Stimulated activated memory B cell treated with anti-CD40 and anti-IgM and Interleukin-4, amounts not matched to agents 10 μg/mL and 1 μg/mL and 100 μg/mL, for 72 hours (primary cell): Measurements from ENCODE around the gene YES1.

Experiments used
- ATAC-seq: fragments of 150-1000 bp; cut with Tn5 transposase; 2 replicates; pipeline ENCODE4 v1.10.0; 2021
- H3K27ac Mint-ChIP-seq: one replicate; pipeline ENCODE4 v1.8.0; 2022; ENCODE audit warnings: mild to moderate bottlenecking, mixed read lengths
- H3K27me3 Mint-ChIP-seq: one replicate; pipeline ENCODE4 v1.8.0; 2022; ENCODE audit warnings: mixed read lengths
- H3K36me3 Mint-ChIP-seq: one replicate; pipeline ENCODE4 v1.8.0; 2022; ENCODE audit warnings: mixed read lengths
- H3K4me1 Mint-ChIP-seq: one replicate; pipeline ENCODE4 v1.8.0; 2022; ENCODE audit warnings: mixed read lengths
- H3K4me3 Mint-ChIP-seq: one replicate; pipeline ENCODE4 v1.8.0; 2022; ENCODE audit warnings: mild to moderate bottlenecking, moderate library complexity, mixed read lengths
- H3K9me3 Mint-ChIP-seq: one replicate; pipeline ENCODE4 v1.8.0; 2022; ENCODE audit warnings: mixed read lengths

Gene YES1

DNA sequence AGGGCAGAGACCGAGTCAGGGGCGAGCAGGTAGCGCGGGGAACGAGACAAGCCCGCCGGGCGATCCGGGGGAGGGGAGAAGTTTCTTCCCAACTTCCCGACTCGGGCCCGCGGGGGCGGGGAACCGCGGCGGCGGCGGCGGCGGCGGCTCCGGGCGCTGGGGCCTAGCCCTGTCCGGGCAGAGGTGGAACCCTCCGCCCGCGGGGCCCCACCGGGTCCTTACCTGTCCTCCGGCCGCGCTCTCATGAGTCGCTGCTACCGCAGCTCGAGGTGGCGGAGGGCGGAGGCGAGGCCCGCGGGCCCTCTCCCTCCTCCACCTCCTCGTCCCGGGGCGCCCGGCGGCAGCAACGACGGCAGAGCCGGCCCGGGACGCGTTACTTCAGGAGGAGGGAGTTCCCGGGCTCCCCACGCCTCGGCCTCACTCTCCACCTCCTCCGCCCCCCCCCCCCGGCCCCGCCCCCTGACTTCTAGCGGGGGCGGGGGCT lies at the start of gene YES1:
Gene YES1, minus strand, starts transcription at position 351 of the 484 bp plus-strand sequence. CDS start 55,415 bp downstream, outside the sequence.
- Mint-ChIP-seq H3K9me3 (peaks cover 5% of the 10 kb centered on the region), H3K27ac (peak within 1 kb of the TSS; percentile 54), H3K4me3 (peak within 1 kb of the TSS; percentile 77), H3K27me3 (peaks cover 73% of the 10 kb centered on the region), H3K4me1 (peaks cover 19% of the 10 kb centered on the region), H3K36me3 (peaks cover 4% of the 10 kb centered on the region)
- ATAC-seq: peak; percentile 16

DNA sequence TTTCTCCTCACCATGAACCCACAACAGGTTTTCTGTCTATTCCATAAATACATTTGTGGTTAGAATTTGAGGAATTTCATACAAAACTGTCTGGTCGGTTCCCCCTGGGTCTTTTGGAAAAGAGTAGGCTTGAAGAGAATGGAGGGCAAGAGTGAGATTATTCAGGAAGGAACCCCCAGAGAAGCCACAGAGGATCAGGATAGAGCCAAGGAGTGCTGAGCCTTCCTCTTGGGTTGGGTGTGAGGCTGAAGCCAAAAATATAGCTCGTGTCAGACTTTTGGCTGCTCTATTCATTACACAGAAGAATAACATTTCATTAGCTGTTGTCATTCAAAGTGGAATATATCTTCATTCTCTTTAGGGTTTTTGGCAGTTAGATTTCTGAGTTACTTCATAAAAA lies 45.9 kb upstream of the YES1 start:
- no peaks in the 10 kb centered on the region for H3K36me3 Mint-ChIP-seq
- H3K4me3 Mint-ChIP-seq: no peak overlapping the region
- H3K27me3 Mint-ChIP-seq: peaks cover 20% of the 10 kb centered on the region
- H3K4me1 Mint-ChIP-seq: no peaks in the 10 kb centered on the region
- ATAC-seq: no peak
- H3K9me3 Mint-ChIP-seq: no peaks in the 10 kb centered on the region
- no peak overlapping the region for H3K27ac Mint-ChIP-seq

DNA sequence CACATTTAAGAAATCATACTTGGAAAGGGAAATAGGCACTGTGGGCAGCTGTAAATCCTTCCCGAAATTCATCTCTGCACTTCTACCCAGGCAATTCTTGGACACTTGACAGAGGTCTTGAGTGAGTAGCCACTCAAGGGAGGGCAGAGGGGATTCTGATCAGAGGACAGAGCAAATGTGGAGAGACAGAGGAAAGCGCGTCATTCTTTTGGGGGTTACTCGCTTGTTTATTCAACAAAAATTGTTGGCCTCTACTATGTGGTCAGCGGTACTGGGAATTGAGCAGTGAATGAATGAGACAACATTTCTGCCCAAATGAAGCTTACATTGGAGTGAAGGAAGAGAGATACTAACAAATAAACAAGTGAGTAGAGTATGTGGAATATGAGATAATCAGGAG lies 41.4 kb upstream of the YES1 start:
- Mint-ChIP-seq H3K9me3 (no peaks in the 10 kb centered on the region), H3K4me3 (no peak overlapping the region), H3K4me1 (no peaks in the 10 kb centered on the region), H3K36me3 (no peaks in the 10 kb centered on the region), H3K27me3 (peaks cover 31% of the 10 kb centered on the region), H3K27ac (no peak overlapping the region)
- no peak for ATAC-seq

DNA sequence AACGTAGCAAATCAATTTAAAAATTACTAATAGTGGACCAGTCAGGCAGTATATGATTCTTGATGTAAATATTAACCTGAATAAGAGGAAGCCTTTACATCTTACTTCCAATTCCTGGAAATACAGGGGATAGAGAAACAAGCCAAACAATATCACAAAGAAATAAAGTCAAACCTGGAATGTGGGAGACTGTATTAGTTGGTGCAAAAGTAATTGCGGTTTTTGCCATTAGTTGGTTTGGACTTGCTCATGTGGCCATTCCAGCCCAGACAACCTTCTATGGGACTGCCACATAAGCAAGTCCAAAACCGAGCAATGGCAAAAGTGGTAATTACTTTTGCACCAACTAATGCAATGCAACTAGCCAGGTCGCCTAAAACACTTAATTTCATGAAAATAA lies 38.9 kb upstream of the YES1 start:
- Mint-ChIP-seq H3K36me3 (no peaks in the 10 kb centered on the region), H3K27me3 (peaks cover 29% of the 10 kb centered on the region), H3K4me3 (no peak overlapping the region), H3K9me3 (no peaks in the 10 kb centered on the region), H3K27ac (no peak overlapping the region), H3K4me1 (no peaks in the 10 kb centered on the region)
- no peak for ATAC-seq

DNA sequence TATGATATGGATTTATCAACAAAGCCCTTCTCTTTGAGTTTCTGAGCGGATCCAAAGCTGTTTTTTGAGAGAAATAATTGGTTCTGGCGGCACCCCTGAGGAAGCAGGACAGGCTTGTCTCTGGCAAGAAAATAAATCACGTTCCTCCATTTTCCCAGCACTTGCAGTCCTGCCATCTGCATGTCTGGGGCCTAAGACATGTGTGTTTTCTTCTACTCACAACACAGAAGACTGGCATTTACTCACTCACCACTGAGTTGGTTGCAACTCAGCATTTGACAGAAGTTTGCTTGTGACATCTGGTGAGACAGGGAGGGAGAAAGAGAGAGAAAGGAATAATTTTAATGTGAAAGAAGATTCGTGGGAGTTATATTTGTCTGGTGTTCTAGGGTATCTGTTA lies 37.0 kb upstream of the YES1 start:
- no peak overlapping the region for H3K27ac Mint-ChIP-seq
- H3K36me3 Mint-ChIP-seq: no peaks in the 10 kb centered on the region
- H3K27me3 Mint-ChIP-seq: peaks cover 26% of the 10 kb centered on the region
- H3K4me3 Mint-ChIP-seq: no peak overlapping the region
- no peaks in the 10 kb centered on the region for H3K9me3 Mint-ChIP-seq
- ATAC-seq: no peak
- no peaks in the 10 kb centered on the region for H3K4me1 Mint-ChIP-seq

DNA sequence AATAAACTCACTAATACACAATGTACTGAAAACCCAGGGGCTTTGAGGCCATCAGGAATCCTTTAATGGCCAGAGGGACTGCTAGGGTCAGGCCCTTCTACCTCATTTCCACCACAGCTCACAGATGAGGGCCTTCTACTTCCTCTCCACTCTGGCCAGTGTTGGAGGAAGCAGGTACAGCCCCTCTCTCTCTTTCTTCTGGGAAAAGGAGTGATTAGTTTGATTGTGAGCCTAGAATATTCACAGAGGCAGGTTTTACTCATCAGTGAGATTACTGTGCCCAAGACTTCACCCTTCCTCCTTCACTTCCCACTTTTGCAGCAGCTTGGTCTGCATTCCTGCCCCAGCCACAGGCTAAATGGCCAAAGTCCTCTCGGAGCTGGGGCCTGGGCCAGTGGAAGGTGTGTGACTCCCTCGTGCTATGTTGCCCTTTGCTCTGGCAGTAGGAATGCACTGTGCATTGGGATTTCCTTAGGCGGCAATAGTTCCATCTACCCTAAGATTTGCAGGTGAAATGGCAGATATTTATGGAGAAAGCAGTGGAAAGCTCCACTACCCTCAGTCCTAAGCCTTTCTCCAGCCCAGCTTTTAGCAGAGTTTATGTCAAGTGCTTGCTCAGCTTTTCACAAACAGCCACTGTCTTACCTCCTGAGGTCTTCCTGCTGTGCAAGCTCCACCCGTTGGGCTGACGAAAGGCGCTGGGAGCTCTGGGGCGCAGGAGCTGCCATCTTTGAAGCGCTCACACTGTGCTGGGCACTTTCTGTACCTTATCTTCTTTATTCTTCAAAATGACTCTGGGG lies 36.2 kb upstream of the YES1 start:
- no peak for ATAC-seq
- no peak overlapping the region for H3K27ac Mint-ChIP-seq
- H3K9me3 Mint-ChIP-seq: no peaks in the 10 kb centered on the region
- no peaks in the 10 kb centered on the region for H3K4me1 Mint-ChIP-seq
- no peak overlapping the region for H3K4me3 Mint-ChIP-seq
- no peaks in the 10 kb centered on the region for H3K36me3 Mint-ChIP-seq
- peaks cover 18% of the 10 kb centered on the region for H3K27me3 Mint-ChIP-seq

DNA sequence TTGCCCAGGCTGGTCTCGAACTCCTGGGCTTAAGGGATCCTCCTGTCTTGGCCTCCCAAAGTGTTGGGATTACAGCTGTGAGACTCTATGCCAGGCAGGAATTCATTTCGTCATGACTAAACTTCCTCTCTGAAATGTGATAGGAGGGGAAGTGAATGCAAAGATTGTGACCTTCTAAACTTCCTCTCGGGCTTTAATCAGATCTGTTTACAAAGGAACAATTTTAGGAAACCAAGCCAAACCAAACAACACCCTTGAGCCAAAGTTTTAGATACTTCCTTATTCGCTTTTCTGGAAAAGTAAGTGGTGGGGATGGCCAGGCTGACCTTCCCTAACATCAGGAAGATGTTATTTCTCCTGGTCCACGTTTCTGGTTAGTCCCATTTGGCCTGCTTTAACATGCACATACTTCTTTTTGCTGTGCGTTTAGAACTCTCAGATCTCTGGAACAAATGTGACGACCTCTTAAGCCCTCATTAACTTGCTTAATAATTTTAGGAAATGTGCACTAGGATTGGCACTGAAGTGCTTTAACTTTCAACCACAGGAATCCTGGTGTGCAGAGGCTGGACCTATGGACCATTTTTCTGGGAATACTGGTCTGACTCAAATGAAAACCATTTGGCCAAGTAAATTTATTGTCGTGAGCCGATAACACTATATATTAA lies 33.2 kb upstream of the YES1 start:
- H3K4me1 Mint-ChIP-seq: no peaks in the 10 kb centered on the region
- no peak for ATAC-seq
- no peaks in the 10 kb centered on the region for H3K9me3 Mint-ChIP-seq
- no peak overlapping the region for H3K4me3 Mint-ChIP-seq
- peaks cover 25% of the 10 kb centered on the region for H3K27me3 Mint-ChIP-seq
- no peak overlapping the region for H3K27ac Mint-ChIP-seq
- H3K36me3 Mint-ChIP-seq: no peaks in the 10 kb centered on the region

DNA sequence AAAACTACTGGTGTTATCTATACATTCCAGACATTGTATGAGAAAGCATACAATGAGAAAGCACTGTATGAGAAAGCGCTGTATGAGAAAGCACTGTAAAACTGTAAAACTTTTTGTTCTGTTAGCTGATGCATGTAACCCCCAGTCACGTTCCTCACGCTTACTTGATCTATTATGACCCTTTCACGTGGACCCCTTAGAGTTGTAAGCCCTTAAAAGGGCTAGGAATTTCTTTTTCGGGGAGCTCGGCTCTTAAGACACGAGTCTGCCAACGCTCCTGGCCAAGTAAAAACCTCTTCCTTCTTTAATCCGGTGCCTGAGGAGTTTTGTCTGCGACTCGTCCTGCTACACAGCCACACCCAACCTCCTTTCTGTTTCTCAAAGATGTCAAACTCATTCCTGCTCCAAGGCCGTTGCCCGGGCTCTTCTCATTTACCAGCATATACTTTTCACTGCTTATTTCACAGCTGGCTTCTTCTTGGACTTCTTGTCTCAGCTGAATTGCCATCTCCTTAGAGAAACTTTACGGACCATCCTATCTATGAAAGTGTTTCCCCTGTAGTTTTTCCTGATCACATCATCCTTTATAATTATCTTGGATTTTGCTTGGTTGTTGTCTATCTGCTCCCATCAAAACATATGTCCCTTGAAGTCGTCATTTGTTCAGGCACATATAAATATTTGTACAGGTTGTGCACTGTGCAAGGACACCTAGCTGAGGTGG lies 29.8 kb upstream of the YES1 start:
- Mint-ChIP-seq H3K4me3 (no peak overlapping the region), H3K27me3 (peaks cover 30% of the 10 kb centered on the region), H3K4me1 (peaks cover 4% of the 10 kb centered on the region), H3K36me3 (no peaks in the 10 kb centered on the region), H3K9me3 (no peaks in the 10 kb centered on the region), H3K27ac (no peak overlapping the region)
- ATAC-seq: no peak

DNA sequence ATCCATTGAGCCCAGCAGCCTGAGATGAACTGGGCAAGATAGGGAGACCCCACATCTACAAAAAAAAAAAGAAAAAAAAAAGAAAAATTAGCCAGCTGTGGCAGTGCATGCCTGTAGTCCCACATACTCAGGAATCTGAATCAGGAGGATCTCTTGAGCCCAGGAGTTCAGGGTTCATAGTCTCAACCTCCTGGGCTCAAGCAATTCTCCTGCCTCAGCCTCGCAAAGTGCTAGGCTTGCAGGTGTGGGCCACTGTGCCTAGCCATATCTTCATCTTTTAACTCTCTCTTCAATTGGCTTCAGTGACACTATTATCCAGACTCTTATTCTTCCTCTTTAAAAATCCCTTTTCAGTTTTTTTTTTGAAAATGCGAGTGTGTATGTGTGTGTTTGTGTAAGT lies 28.5 kb upstream of the YES1 start:
- Mint-ChIP-seq H3K27me3 (peaks cover 30% of the 10 kb centered on the region), H3K9me3 (no peaks in the 10 kb centered on the region), H3K4me1 (peaks cover 4% of the 10 kb centered on the region), H3K4me3 (no peak overlapping the region), H3K27ac (no peak overlapping the region), H3K36me3 (no peaks in the 10 kb centered on the region)
- no peak for ATAC-seq

DNA sequence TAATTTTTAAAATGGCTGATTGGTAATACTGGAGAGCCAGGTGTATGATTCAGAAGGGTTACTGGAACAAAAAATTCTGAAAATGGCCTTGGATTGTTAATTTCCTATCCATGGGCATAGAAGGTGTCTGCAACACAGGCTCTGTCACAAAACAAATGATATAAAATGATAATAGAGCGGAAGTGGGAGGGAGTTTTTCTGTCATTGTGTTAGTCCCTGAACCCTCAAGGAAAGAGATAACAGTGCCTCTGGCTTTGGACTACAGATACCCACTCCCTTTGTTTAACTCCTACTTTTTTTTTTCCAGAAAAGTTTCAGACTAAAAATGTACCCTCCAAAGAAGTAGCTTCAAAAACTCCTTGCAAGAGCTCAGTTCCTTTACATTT lies 28.0 kb upstream of the YES1 start:
- Mint-ChIP-seq H3K9me3 (no peaks in the 10 kb centered on the region), H3K4me3 (no peak overlapping the region), H3K4me1 (peaks cover 4% of the 10 kb centered on the region), H3K27me3 (peaks cover 30% of the 10 kb centered on the region), H3K36me3 (no peaks in the 10 kb centered on the region), H3K27ac (no peak overlapping the region)
- no peak for ATAC-seq

DNA sequence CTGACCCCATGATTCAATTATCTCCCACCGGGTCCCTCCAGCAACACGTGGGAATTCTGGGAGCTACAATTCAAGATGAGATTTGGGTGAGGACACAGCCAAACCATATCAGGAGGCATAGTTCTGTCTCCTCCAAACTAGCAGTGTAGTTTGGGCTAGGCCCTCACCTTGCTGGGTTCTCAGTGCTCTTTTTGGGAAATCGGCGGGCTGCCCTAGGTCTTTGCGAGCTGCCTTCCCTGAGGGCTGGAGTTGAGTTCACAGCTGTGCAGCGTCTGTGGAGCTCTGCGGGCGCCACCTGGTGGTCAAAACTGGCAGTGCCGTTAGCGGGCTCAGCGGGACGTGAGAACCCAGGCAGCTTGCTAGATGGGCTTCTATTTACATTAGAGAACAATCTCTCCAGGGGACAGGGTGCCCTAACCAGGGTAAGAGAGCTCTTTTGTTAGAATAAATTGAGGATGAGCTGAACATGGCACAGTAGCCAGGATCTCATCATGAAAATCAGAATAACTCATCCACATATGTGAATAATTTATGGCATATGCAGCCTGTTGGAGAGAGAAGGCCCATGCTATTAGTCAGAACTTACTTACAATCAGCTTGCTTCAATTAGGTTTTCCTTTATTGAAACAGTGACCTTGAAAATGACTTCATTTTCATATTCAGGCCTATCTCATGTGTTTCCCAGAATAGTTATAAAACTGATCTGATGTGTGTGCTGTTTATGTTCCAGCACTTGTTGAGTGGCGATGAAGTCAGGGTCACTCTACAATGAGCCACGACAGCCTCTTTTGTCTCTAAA lies 27.4 kb upstream of the YES1 start:
- Mint-ChIP-seq H3K36me3 (no peaks in the 10 kb centered on the region), H3K4me1 (peaks cover 4% of the 10 kb centered on the region), H3K27me3 (peaks cover 30% of the 10 kb centered on the region), H3K4me3 (no peak overlapping the region), H3K27ac (no peak overlapping the region), H3K9me3 (no peaks in the 10 kb centered on the region)
- peak; percentile 76 for ATAC-seq

DNA sequence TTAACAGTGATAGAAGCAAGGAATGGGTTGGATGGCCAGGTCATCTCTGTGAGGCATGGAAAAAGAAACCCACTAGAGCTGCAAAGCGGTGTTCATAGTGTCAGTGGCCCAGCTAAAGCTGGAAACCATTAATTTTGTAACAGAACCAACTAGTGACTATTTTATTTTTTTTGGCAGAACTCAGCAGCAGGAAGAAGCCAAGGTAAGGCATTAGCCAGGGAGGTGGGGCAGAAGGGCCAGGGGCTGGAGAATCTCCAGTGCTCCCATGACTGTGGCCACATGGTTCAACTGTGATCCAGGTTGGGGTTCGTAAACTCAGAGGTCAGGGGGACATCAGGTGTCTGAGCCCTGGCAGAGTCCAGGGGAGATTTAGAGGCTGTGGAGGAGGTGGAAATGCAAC lies 25.9 kb upstream of the YES1 start:
- no peak overlapping the region for H3K27ac Mint-ChIP-seq

DNA sequence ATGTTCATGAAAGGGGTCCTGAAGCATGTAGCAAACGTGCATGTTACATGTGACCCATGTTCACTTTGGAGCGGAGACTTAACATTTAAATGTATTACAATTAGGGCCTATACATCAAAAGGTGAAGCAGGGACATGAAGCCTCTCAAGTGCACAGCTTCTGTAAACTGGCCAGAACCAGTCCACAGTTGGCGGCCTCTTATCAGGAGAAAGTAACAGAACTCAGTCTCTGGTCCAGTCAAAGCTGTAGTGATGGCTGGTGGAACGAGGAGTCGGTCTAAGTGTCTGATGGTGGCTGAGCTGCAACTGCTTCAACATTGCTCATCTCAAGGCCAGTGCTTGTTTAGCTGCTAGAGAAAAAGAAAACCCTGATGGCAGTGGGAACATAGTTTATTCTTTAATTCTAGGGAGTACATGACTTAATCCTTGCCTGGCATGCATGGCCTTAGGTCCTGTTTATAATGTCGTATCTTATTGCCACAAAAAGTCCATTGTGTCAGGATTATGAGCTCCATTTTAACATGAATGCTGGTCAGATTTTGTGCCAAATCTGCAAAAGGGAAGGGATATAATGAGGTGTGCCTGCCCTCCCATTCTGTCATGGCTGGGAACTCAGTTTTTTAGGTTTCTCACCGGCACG lies 22.2 kb upstream of the YES1 start:
- Mint-ChIP-seq H3K4me1 (peaks cover 13% of the 10 kb centered on the region), H3K4me3 (no peak overlapping the region), H3K27ac (no peak overlapping the region), H3K9me3 (no peaks in the 10 kb centered on the region), H3K36me3 (no peaks in the 10 kb centered on the region), H3K27me3 (peaks cover 38% of the 10 kb centered on the region)
- no peak for ATAC-seq

More for the DNA sequence above, 25.9 kb upstream of the YES1 start:
- H3K9me3 Mint-ChIP-seq: no peaks in the 10 kb centered on the region
- H3K4me1 Mint-ChIP-seq: peaks cover 4% of the 10 kb centered on the region
- ATAC-seq: no peak
- H3K36me3 Mint-ChIP-seq: no peaks in the 10 kb centered on the region
- H3K27me3 Mint-ChIP-seq: peaks cover 43% of the 10 kb centered on the region
- no peak overlapping the region for H3K4me3 Mint-ChIP-seq

DNA sequence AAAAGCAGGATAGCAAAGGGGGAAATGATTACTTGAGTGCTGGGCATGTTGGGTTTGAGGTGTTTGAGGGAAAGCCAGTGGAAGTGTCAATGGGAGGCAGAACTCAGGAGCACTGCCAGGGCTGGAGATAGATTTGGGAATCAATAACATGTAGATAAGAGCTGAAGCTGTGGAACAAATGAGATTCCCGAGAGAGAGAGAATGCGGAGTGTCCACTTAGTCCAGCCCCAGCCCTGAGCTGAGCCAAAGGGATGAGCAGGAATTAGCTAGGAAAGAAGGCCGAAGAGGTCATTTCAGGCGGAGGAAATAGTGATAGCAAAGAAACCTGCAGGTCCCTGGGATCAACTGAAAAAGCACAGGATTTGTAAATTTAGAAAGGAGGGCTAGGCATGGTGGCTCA lies 21.2 kb upstream of the YES1 start:
- Mint-ChIP-seq H3K36me3 (no peaks in the 10 kb centered on the region), H3K4me1 (peaks cover 10% of the 10 kb centered on the region)

More for the DNA sequence above, 21.2 kb upstream of the YES1 start:
- H3K27me3 Mint-ChIP-seq: peaks cover 30% of the 10 kb centered on the region
- no peak overlapping the region for H3K27ac Mint-ChIP-seq
- no peaks in the 10 kb centered on the region for H3K9me3 Mint-ChIP-seq
- no peak overlapping the region for H3K4me3 Mint-ChIP-seq
- ATAC-seq: no peak
